SU-DHL-6 (cell line): ENCODE measurements around the gene MAP2K4.

Experiments
- H2AFZ ChIP-seq: fragments of 200-600 bp; sonication (generic); 2 replicates; pipeline ENCODE4 v1.6.1; 2014; ENCODE audit warnings: low read depth, mild to moderate bottlenecking, moderate library complexity, mixed read lengths, antibody characterized with exemption, low read length; ENCODE audit not compliant: severe bottlenecking
- H3F3A ChIP-seq: fragments of 200-600 bp; shearing (Covaris generic); 2 replicates; pipeline ENCODE4 v1.6.0; 2016; ENCODE audit warnings: antibody characterized with exemption, mild to moderate bottlenecking; ENCODE audit not compliant: insufficient read depth
- H3K27ac ChIP-seq: fragments of 200-600 bp; sonication (generic); 2 replicates; pipeline ENCODE4 v1.5.1; 2016; ENCODE audit warnings: low read depth, mild to moderate bottlenecking, low read length, moderate library complexity, mixed read lengths
- H3K27me3 ChIP-seq: fragments of 200-600 bp; sonication (generic), shearing (Covaris generic); 2 replicates; pipeline ENCODE4 v1.6.0; 2014; ENCODE audit warnings: mild to moderate bottlenecking, low read length
- H3K36me3 ChIP-seq: fragments of 200-600 bp; sonication (generic); 2 replicates; pipeline ENCODE4 v1.6.1; 2014; ENCODE audit warnings: mild to moderate bottlenecking, low read length, mixed read lengths
- H3K4me2 ChIP-seq: fragments of 300-600, 200-600 bp; shearing (Covaris generic), sonication (generic); 2 replicates; pipeline ENCODE4 v1.6.0; 2014; ENCODE audit warnings: low read length, low read depth, mild to moderate bottlenecking; ENCODE audit not compliant: poor library complexity, severe bottlenecking
- H3K4me3 ChIP-seq: fragments of 200-600 bp; sonication (generic); 2 replicates; pipeline ENCODE4 v1.5.1; 2014; ENCODE audit warnings: antibody characterized with exemption, low read length, mild to moderate bottlenecking, mixed read lengths; ENCODE audit not compliant: insufficient read depth, poor library complexity, severe bottlenecking
- H3K79me2 ChIP-seq: fragments of 200-600 bp; sonication (generic); 2 replicates; pipeline ENCODE4 v1.6.1; 2014; ENCODE audit warnings: mild to moderate bottlenecking, low read length, moderate library complexity; ENCODE audit not compliant: insufficient read depth
- H3K9ac ChIP-seq: fragments of 200-600 bp; sonication (generic); 2 replicates; pipeline ENCODE4 v1.7.0; 2014; ENCODE audit warnings: mild to moderate bottlenecking, low read length
- H3K9me2 ChIP-seq: fragments of 200-600 bp; sonication (generic); replicated peaks from 2 replicates; pipeline ENCODE4 v1.6.1; 2014; ENCODE audit warnings: low read length; ENCODE audit not compliant: insufficient read depth
- H3K9me3 ChIP-seq: fragments of 200-600 bp; sonication (generic); 2 replicates; pipeline ENCODE4 v1.6.1; 2014; ENCODE audit warnings: low read length, mixed read lengths; ENCODE audit not compliant: insufficient read depth
- H4K20me1 ChIP-seq: fragments of 200-600 bp; sonication (generic); 2 replicates; pipeline ENCODE4 v1.6.1; 2014; ENCODE audit warnings: low read depth, mild to moderate bottlenecking, antibody characterized with exemption, low read length, moderate library complexity, mixed read lengths
- CTCF ChIP-seq: fragments of 200-600 bp; sonication (generic); IDR thresholded peaks from one replicate; pipeline ENCODE4 v1.5.1; 2017; ENCODE audit warnings: antibody characterized with exemption, mild to moderate bottlenecking, low read length, moderate library complexity; ENCODE audit not compliant: insufficient read depth, poor library complexity, severe bottlenecking
- EZH2phosphoT487 ChIP-seq: fragments of 200-600 bp; sonication (generic), shearing (Covaris generic); conservative IDR thresholded peaks from 2 replicates; pipeline ENCODE4 v1.6.1; 2018; ENCODE audit warnings: mild to moderate bottlenecking, antibody characterized with exemption, low read length, moderate library complexity, mixed read lengths

MAP2K4 gene

DNA sequence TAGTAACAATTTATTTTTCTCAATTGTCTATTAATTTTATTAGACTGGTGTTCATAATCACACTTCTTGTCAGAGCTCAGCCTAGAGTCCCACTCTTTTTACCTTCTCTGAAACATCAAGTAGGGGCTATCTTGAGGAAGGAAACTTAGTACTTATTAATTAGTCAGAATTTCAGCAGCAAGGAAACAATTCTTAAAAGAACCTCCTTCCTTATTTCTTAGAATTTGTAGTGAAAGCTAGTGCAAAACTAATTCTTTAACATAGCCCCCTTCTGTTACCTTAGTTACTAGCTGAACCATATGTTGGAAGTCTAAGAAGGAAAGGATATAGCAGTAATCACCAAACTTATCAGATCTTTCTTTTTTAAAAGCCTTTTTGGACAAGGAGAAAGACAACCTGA is 35.2 kb downstream of the MAP2K4 start:
- Histone ChIP-seq H3K9me3 (no peaks in the 10 kb centered on the region), H3F3A (no peaks in the 10 kb centered on the region), H3K4me3 (no peak overlapping the region), H3K9ac (no peak overlapping the region), H4K20me1 (peaks cover 30% of the 10 kb centered on the region), H3K79me2 (0 out of 2 replicates have a peak, but pooled peaks cover 5% of the 10 kb centered on the region), H3K27ac (no peak overlapping the region), H3K36me3 (peaks cover 3% of the 10 kb centered on the region), H3K4me2 (no peak overlapping the region), H2AFZ (no peak overlapping the region), H3K9me2 (no peaks in the 10 kb centered on the region), H3K27me3 (no peaks in the 10 kb centered on the region)
- TF ChIP-seq EZH2phosphoT487 (no peak), CTCF (no peak)

GRCh38 chr17:12057520-12057919 is 36.8 kb downstream of the MAP2K4 start:
- Histone ChIP-seq H3F3A (no peaks in the 10 kb centered on the region), H3K27me3 (no peaks in the 10 kb centered on the region), H3K4me2 (no peak overlapping the region), H4K20me1 (peaks cover 14% of the 10 kb centered on the region), H3K9me2 (no peaks in the 10 kb centered on the region), H3K9ac (no peak overlapping the region), H3K27ac (no peak overlapping the region), H2AFZ (no peak overlapping the region), H3K79me2 (0 out of 2 replicates have a peak, but pooled peaks cover 5% of the 10 kb centered on the region), H3K4me3 (no peak overlapping the region), H3K36me3 (peaks cover 3% of the 10 kb centered on the region), H3K9me3 (no peaks in the 10 kb centered on the region)
- TF ChIP-seq CTCF: no peak
- TF ChIP-seq EZH2phosphoT487: no peak

DNA sequence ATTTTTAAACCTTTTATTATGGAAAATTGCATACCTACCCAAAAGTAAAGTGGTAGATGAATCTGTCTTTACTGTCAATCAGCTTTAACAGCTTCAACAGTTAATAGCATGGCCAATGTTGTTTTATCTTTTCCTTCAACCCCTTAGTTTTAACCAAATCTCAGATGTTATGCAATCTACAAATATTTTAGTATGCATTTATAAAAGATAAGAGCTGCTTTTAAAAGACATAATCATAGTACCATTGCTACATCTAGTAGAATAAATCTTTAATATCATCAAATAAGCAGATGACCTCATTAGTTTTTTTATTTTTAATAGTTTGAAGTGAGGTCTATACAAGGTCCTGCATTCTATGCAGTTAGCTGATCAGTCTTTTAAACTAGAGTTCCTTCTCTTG is 37.9 kb downstream of the MAP2K4 start:
- H3K79me2 ChIP-seq: 0 out of 2 replicates have a peak, but pooled peaks cover under 1% of the 10 kb centered on the region

DNA sequence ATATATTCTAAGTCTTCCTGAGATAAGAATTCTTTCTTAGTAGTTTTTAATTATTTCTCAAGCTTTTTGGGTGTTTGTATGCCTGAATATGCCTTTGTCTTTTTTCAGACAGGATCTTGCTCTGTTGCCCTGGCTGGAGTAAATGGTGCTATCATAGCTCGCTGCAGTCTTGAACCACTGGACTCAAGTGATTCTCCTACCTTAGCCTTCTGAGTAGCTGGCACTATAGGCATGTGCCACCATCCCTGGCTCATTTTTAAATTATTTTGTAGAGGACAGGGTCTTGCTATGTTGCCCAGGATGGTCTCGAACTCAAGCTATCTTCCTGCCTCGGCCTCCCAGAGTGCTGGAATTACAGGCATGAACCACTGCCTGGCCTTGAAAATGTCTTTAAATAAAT is 41.6 kb downstream of the MAP2K4 start:
- H2AFZ ChIP-seq: no peak overlapping the region
- TF ChIP-seq CTCF (no peak), EZH2phosphoT487 (no peak)

More for the DNA sequence above, 37.9 kb downstream of the MAP2K4 start:
- H3K27me3 ChIP-seq: no peaks in the 10 kb centered on the region
- no peaks in the 10 kb centered on the region for H3F3A ChIP-seq
- no peaks in the 10 kb centered on the region for H3K9me3 ChIP-seq
- H3K9me2 ChIP-seq: no peaks in the 10 kb centered on the region
- H3K9ac ChIP-seq: no peak overlapping the region
- H3K27ac ChIP-seq: no peak overlapping the region
- H2AFZ ChIP-seq: no peak overlapping the region
- H3K36me3 ChIP-seq: peaks cover 3% of the 10 kb centered on the region
- no peak overlapping the region for H3K4me2 ChIP-seq
- TF ChIP-seq EZH2phosphoT487: no peak
- no peak overlapping the region for H3K4me3 ChIP-seq
- H4K20me1 ChIP-seq: peaks cover 9% of the 10 kb centered on the region; the same call in 1 of the 2 replicates

More for the DNA sequence above, 41.6 kb downstream of the MAP2K4 start:
- Histone ChIP-seq H3K9me3 (no peaks in the 10 kb centered on the region), H4K20me1 (no peaks in the 10 kb centered on the region), H3K27me3 (no peaks in the 10 kb centered on the region), H3K9me2 (no peaks in the 10 kb centered on the region), H3K36me3 (no peaks in the 10 kb centered on the region), H3K27ac (no peak overlapping the region), H3K4me2 (no peak overlapping the region), H3K4me3 (no peak overlapping the region), H3K9ac (no peak overlapping the region), H3K79me2 (no peaks in the 10 kb centered on the region), H3F3A (no peaks in the 10 kb centered on the region)
